GM19455 (cell line): ENCODE data around the gene MT1E.
"Not testable (repeated sequence)": the region's sequence is repeated elsewhere in the genome, so short reads cannot be mapped to it uniquely, and the experiment has no call there.

Experiments
- ATAC-seq: cut with Tn5 transposase; IDR thresholded peaks from one replicate; pipeline ENCODE4 v1.9.1; 2021; ENCODE audit not compliant: unreplicated experiment

The MT1E gene

GRCh38 chr16:56669840-56670619 lies 44.4 kb downstream of the MT1E start:
- ATAC-seq: no peak

DNA sequence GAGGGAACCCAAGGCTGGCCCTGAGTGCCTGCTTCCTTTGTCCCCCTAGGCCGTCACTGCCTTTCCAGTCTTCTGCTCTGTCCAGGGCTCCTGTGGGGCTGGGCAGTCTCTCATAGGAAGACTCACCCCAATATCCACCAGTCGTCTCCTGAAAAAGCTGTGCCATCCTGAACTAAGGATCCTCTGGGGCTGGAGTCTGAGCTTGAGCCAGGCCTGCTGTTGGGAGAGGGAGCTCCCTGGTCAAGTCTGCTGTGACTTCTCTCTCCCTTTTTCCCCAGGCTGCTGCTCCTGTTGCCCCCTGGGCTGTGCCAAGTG lies 45.0 kb downstream of the MT1E start:
- ATAC-seq: no peak

DNA sequence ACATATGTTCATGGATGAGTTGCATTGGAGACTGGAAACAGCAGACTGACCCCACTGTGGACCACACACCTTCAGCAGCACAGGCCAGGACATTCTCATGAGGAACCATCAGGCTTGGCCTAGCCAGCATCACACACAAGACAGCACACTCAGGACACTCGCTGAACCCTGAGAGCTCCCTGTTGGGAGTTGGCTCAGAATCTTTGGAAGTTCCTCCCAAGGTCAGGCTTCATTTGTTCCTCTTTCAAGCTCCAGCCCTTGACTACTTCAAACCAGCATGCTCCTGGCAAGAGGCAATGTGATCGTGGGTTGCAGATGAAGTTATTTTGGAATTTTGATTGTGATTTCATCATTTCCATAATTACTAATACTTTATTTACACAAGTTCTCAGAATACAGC lies 46.1 kb downstream of the MT1E start:
- not testable (repeated sequence) for ATAC-seq

GRCh38 chr16:56672171-56672570 lies 46.6 kb downstream of the MT1E start:
- not testable (repeated sequence) for ATAC-seq

GRCh38 chr16:56672761-56673536 lies 47.4 kb downstream of the MT1E start:
- no peak for ATAC-seq

GRCh38 chr16:56673921-56674320 lies 48.3 kb downstream of the MT1E start:
- ATAC-seq: no peak

DNA sequence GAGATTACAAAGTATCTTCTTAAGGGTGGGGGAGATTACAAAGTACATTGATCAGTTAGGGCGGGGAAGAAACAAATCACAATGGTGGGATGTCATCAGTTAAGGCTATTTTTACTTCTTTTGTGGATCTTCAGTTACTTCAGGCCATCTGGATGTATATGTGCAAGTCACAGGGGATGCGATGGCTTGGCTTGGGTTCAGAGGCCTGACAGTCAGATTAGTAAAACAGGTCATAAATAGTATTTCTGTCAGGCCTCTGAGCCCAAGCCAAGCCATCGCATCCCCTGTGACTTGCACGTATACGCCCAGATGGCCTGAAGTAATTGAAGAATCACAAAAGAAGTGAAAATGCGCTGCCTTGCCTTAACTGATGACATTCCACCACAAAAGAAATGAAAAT lies 49.0 kb downstream of the MT1E start:
- ATAC-seq: not testable (repeated sequence)

GRCh38 chr16:56675685-56676210 lies 50.2 kb downstream of the MT1E start:
- ATAC-seq: no peak
